Activated naive CD8-positive, alpha-beta T cell treated with anti-CD3 and anti-CD28 coated beads for 36 hours (primary cell): Measurements from ENCODE around the gene KRT85. TPM values are rescaled to one million over a fixed set of nuclear protein-coding genes. Genes with fewer than 3 reads are reported as not detected.

ENCODE experiments used
- DNase-seq: peaks from one replicate; pipeline ENCODE4 v3.0.0; 2021
- H3K27ac Mint-ChIP-seq: one replicate; pipeline ENCODE4 v1.8.0; 2022; ENCODE audit warnings: mild to moderate bottlenecking, moderate library complexity, mixed read lengths
- H3K27me3 Mint-ChIP-seq: one replicate; pipeline ENCODE4 v1.8.0; 2022; ENCODE audit warnings: mild to moderate bottlenecking, mixed read lengths
- H3K36me3 Mint-ChIP-seq: one replicate; pipeline ENCODE4 v1.8.0; 2021; ENCODE audit warnings: mild to moderate bottlenecking, mixed read lengths
- H3K4me1 Mint-ChIP-seq: one replicate; pipeline ENCODE4 v1.8.0; 2021; ENCODE audit warnings: mixed read lengths
- H3K4me3 Mint-ChIP-seq: one replicate; pipeline ENCODE4 v1.8.0; 2022; ENCODE audit warnings: mild to moderate bottlenecking, moderate library complexity, mixed read lengths
- H3K9me3 Mint-ChIP-seq: one replicate; pipeline ENCODE4 v1.8.0; 2022; ENCODE audit warnings: mixed read lengths
- total RNA-seq, 2 experiments: library from RNA; stranded (reverse); gene quantifications; one replicate each; pipeline ENCODE4 v1.2.3, GENCODE V29; 2021

Gene KRT85
- total RNA-seq, 2 experiments from 2014 or later, result not detected

DNA sequence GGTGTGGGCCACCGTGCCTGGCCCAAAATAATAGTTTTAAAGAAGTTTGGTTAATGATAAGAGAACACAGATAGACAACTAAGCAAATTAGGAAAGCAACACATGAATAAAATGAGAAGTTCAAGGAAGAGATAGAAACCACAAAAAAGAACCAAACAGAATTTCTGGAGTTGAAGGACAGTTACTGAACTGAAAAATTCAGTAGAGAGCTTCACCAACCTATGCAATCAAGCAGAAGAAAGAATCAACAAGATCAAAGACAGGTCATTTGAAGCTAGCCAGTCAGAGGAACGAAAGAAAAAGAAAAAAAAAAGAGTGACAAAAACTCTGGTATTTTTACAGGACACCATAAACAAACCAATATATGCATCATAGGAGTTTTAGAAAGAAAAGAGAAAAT lies 30.6 kb downstream of the KRT85 start:
- Mint-ChIP-seq H3K4me3 (no peak overlapping the region), H3K27ac (no peak overlapping the region), H3K27me3 (no peaks in the 10 kb centered on the region), H3K4me1 (peaks cover 5% of the 10 kb centered on the region), H3K9me3 (peaks cover 3% of the 10 kb centered on the region), H3K36me3 (no peaks in the 10 kb centered on the region)
- no peak for DNase-seq

- H3K4me1 Mint-ChIP-seq, result peaks cover 5% of the 10 kb centered on the region
- H3K27ac Mint-ChIP-seq, result peak overlapping the region; percentile 36
- H3K4me3 Mint-ChIP-seq, result no peak overlapping the region
- H3K27me3 Mint-ChIP-seq, result no peaks in the 10 kb centered on the region
- peaks cover 3% of the 10 kb centered on the region for H3K9me3 Mint-ChIP-seq
- no peaks in the 10 kb centered on the region for H3K36me3 Mint-ChIP-seq
- no peak for DNase-seq
Measured at GRCh38 chr12:52335598-52336262, 31.6 kb downstream of the KRT85 start.

GRCh38 chr12:52334185-52334584 lies 33.1 kb downstream of the KRT85 start:
- Mint-ChIP-seq H3K4me3 (no peak overlapping the region), H3K4me1 (peaks cover 5% of the 10 kb centered on the region)

DNA sequence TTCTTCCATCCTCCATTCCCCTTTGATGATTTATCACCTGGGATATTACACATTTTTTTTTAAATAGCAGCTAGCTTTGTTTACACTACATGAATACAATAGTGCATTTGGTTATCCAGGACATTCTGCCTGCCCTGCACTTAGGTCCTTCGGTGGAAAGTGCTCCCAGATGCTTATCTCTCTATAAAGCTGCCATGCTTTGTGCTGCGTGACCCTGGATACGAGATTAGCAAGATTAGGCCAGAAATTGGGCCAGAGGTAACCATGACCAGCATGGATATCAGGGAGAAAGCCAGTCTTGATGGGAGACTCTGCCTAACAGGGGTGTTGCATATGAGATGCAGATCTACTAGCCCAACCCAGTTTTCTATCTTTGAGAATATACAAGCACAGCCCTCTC lies 34.0 kb downstream of the KRT85 start:
- H3K27ac Mint-ChIP-seq, result no peak overlapping the region
- H3K9me3 Mint-ChIP-seq, result peaks cover 3% of the 10 kb centered on the region
- no peaks in the 10 kb centered on the region for H3K27me3 Mint-ChIP-seq
- no peak for DNase-seq
- no peaks in the 10 kb centered on the region for H3K36me3 Mint-ChIP-seq
- H3K4me1 Mint-ChIP-seq, result peaks cover 5% of the 10 kb centered on the region
- no peak overlapping the region for H3K4me3 Mint-ChIP-seq

More at GRCh38 chr12:52334185-52334584, 33.1 kb downstream of the KRT85 start:
- Mint-ChIP-seq H3K36me3 (no peaks in the 10 kb centered on the region), H3K9me3 (peaks cover 3% of the 10 kb centered on the region), H3K27me3 (no peaks in the 10 kb centered on the region), H3K27ac (no peak overlapping the region)
- no peak for DNase-seq

DNA sequence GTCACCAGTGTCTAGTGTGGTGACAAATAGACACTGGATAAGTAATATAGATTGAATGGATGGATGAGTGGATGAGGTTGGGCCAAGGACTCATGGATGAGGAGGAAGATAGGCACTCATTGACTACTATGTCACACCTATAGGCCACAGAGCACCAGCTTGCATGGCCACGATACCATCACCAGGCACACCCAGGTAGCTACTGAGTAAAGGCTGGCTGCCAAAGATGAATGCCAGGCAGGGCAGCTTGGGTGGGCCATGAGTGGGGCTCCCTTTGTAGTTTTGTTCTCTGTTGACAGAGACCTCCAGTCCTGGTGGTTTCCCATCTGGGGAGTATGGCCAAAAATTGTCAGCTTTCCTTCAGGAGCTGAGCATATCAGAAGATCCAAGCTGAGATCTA lies 34.9 kb downstream of the KRT85 start:
- no peak for DNase-seq
- Mint-ChIP-seq H3K36me3 (no peaks in the 10 kb centered on the region), H3K4me3 (no peak overlapping the region), H3K4me1 (peaks cover 9% of the 10 kb centered on the region), H3K9me3 (peaks cover 3% of the 10 kb centered on the region), H3K27ac (no peak overlapping the region), H3K27me3 (no peaks in the 10 kb centered on the region)

- H3K4me1 Mint-ChIP-seq, result peaks cover 13% of the 10 kb centered on the region
- no peak overlapping the region for H3K4me3 Mint-ChIP-seq
- no peak for DNase-seq
- no peak overlapping the region for H3K27ac Mint-ChIP-seq
- peaks cover 3% of the 10 kb centered on the region for H3K9me3 Mint-ChIP-seq
- H3K36me3 Mint-ChIP-seq, result no peaks in the 10 kb centered on the region
- no peaks in the 10 kb centered on the region for H3K27me3 Mint-ChIP-seq
Measured at GRCh38 chr12:52331833-52332232, 35.4 kb downstream of the KRT85 start.

- Mint-ChIP-seq H3K4me1 (peaks cover 10% of the 10 kb centered on the region), H3K4me3 (no peak overlapping the region), H3K36me3 (no peaks in the 10 kb centered on the region), H3K27me3 (no peaks in the 10 kb centered on the region), H3K27ac (no peak overlapping the region), H3K9me3 (no peaks in the 10 kb centered on the region)
- DNase-seq, result no peak
Measured at GRCh38 chr12:52331039-52331438, 36.2 kb downstream of the KRT85 start.

GRCh38 chr12:52327830-52328500 lies 39.3 kb downstream of the KRT85 start:
- peaks cover 1% of the 10 kb centered on the region for H3K27me3 Mint-ChIP-seq
- no peak overlapping the region for H3K4me3 Mint-ChIP-seq
- H3K9me3 Mint-ChIP-seq, result no peaks in the 10 kb centered on the region
- no peak overlapping the region for H3K27ac Mint-ChIP-seq
- H3K4me1 Mint-ChIP-seq, result peaks cover 10% of the 10 kb centered on the region
- no peak for DNase-seq
- H3K36me3 Mint-ChIP-seq, result no peaks in the 10 kb centered on the region

- H3K4me1 Mint-ChIP-seq, result peaks cover 10% of the 10 kb centered on the region
- no peaks in the 10 kb centered on the region for H3K9me3 Mint-ChIP-seq
- DNase-seq, result peak; percentile 74
- H3K36me3 Mint-ChIP-seq, result no peaks in the 10 kb centered on the region
- H3K27me3 Mint-ChIP-seq, result peaks cover 8% of the 10 kb centered on the region
- no peak overlapping the region for H3K27ac Mint-ChIP-seq
- H3K4me3 Mint-ChIP-seq, result no peak overlapping the region
Measured at GRCh38 chr12:52327052-52327829, 40.0 kb downstream of the KRT85 start.

DNA sequence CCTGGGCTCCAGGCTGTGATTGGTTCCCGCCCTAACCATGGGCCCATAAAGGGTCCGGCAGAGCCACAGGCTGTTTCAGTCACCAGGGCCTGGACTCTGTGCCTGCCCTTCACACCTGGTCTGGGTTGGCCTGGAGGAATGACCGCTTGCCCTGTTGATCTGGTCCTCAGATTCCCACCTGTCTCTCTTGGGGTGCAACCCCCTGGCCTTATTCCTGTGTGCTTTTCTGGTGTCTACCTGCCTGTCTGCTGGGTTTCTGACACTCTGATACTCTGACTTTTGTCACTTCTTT lies 43.2 kb downstream of the KRT85 start:
- no peak for DNase-seq
- Mint-ChIP-seq H3K27ac (no peak overlapping the region), H3K27me3 (peaks cover 24% of the 10 kb centered on the region), H3K4me3 (no peak overlapping the region), H3K4me1 (peaks cover 10% of the 10 kb centered on the region), H3K36me3 (no peaks in the 10 kb centered on the region), H3K9me3 (no peaks in the 10 kb centered on the region)

DNA sequence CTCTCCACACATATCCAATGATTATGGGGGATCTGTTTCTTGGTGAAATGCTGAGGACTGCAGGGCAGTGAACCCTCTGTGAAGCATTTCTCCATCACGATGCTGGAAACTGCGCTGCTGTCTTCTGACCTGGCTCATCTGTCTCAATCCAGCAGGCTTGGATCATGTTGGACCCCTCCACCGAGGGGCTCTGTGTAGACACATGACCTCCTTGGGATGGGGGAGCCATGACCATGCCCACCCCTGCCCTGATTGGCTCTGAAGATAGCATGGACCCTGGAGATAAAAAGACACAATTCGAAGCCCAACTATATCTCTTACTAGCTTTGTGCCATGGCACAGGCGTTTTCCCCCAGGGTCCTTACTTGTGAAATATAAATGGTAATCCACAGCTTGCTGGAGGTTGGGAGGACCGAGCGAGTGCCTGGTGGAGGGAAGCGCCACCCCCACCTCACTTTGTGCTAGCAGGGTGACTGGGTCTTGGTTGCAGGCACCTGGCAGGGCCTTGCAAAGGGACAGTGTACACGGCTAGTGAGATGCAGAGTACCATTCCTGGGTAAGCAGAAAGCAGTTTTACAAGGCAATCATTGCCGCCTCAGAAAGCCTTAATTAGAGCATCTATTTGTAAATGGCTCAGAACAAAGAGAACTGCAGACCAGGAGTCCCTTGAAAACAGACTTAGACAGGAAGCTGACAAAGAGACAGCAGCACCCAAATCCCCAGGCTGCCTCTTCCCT lies 43.7 kb downstream of the KRT85 start:
- Mint-ChIP-seq H3K27me3 (peaks cover 27% of the 10 kb centered on the region), H3K36me3 (no peaks in the 10 kb centered on the region), H3K27ac (no peak overlapping the region), H3K9me3 (no peaks in the 10 kb centered on the region), H3K4me3 (no peak overlapping the region), H3K4me1 (peaks cover 10% of the 10 kb centered on the region)
- DNase-seq, result no peak

- no peaks in the 10 kb centered on the region for H3K9me3 Mint-ChIP-seq
- peaks cover 10% of the 10 kb centered on the region for H3K4me1 Mint-ChIP-seq
- no peak for DNase-seq
- no peaks in the 10 kb centered on the region for H3K36me3 Mint-ChIP-seq
- no peak overlapping the region for H3K27ac Mint-ChIP-seq
- no peak overlapping the region for H3K4me3 Mint-ChIP-seq
- H3K27me3 Mint-ChIP-seq, result peaks cover 27% of the 10 kb centered on the region
Measured at GRCh38 chr12:52323001-52323400, 44.3 kb downstream of the KRT85 start.

- Mint-ChIP-seq H3K4me1 (peaks cover 3% of the 10 kb centered on the region), H3K27ac (no peak overlapping the region), H3K4me3 (no peak overlapping the region), H3K27me3 (peaks cover 27% of the 10 kb centered on the region), H3K9me3 (no peaks in the 10 kb centered on the region), H3K36me3 (no peaks in the 10 kb centered on the region)
- DNase-seq, result no peak
Measured at GRCh38 chr12:52322069-52322468, 45.2 kb downstream of the KRT85 start.

GRCh38 chr12:52321418-52321817 lies 45.9 kb downstream of the KRT85 start:
- Mint-ChIP-seq H3K4me1 (no peaks in the 10 kb centered on the region), H3K27ac (no peak overlapping the region), H3K36me3 (no peaks in the 10 kb centered on the region), H3K4me3 (no peak overlapping the region), H3K9me3 (no peaks in the 10 kb centered on the region), H3K27me3 (peaks cover 27% of the 10 kb centered on the region)
- no peak for DNase-seq

GRCh38 chr12:52320784-52321400 lies 46.4 kb downstream of the KRT85 start, which contains the start of gene KRT83:
Gene KRT83 (minus strand): TSS chr12:52321398. CDS start chr12:52321335, 63 bp downstream.
- no peak within 1 kb of the TSS for H3K27ac Mint-ChIP-seq
- H3K4me3 Mint-ChIP-seq, result no peak within 1 kb of the TSS
- H3K27me3 Mint-ChIP-seq, result peaks cover 27% of the 10 kb centered on the region
- no peaks in the 10 kb centered on the region for H3K4me1 Mint-ChIP-seq
- no peak for DNase-seq
- no peaks in the 10 kb centered on the region for H3K9me3 Mint-ChIP-seq
- no peaks in the 10 kb centered on the region for H3K36me3 Mint-ChIP-seq
